ENCODE data around the gene ABCB9.

- TF ChIP-seq, protein P1, sequence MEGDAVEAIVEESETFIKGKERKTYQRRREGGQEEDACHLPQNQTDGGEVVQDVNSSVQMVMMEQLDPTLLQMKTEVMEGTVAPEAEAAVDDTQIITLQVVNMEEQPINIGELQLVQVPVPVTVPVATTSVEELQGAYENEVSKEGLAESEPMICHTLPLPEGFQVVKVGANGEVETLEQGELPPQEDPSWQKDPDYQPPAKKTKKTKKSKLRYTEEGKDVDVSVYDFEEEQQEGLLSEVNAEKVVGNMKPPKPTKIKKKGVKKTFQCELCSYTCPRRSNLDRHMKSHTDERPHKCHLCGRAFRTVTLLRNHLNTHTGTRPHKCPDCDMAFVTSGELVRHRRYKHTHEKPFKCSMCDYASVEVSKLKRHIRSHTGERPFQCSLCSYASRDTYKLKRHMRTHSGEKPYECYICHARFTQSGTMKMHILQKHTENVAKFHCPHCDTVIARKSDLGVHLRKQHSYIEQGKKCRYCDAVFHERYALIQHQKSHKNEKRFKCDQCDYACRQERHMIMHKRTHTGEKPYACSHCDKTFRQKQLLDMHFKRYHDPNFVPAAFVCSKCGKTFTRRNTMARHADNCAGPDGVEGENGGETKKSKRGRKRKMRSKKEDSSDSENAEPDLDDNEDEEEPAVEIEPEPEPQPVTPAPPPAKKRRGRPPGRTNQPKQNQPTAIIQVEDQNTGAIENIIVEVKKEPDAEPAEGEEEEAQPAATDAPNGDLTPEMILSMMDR (IDR thresholded peaks at IDR 0.05) = no peak
- no peak for TF ChIP-seq POLR2A (IDR thresholded peaks at IDR 0.05)
These were observed 34.1 kb downstream of the ABCB9 start for GRCh38 chr12:122932207-122932606.

Measured in right lobe of liver (tissue), 4 donors.